ENCODE results near the gene ENO4. TPM values are rescaled to one million over a fixed set of nuclear protein-coding genes. Genes with fewer than 3 reads are reported as not detected.

The ENO4 gene
- total RNA-seq, 1 donor, result 0.27 TPM

DNA sequence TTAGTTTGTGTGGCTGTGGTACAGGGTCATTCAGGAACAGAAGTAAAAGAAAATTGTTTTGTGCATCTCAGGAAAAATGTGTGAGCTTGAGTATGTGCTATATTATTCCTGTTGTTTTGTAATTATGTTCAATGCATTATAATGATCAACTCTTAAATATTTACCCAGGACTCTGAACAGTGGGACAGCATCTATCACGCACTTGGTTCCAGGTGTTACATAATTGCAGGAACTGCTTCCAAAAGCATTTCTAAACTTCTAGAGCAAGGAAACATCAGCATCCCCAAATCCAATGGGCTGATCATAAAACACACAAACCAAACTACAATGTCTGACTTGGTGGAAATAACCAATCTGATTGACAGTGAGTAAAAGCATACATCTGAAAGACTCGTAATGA lies 26.6 kb downstream of the ENO4 start:
- H3K4me3 ChIP-seq (ENCODE audit: low read depth, low read length), result no peak overlapping the region
- no peak for DNase-seq (ENCODE audit: low read depth)
- TF ChIP-seq, protein P1, sequence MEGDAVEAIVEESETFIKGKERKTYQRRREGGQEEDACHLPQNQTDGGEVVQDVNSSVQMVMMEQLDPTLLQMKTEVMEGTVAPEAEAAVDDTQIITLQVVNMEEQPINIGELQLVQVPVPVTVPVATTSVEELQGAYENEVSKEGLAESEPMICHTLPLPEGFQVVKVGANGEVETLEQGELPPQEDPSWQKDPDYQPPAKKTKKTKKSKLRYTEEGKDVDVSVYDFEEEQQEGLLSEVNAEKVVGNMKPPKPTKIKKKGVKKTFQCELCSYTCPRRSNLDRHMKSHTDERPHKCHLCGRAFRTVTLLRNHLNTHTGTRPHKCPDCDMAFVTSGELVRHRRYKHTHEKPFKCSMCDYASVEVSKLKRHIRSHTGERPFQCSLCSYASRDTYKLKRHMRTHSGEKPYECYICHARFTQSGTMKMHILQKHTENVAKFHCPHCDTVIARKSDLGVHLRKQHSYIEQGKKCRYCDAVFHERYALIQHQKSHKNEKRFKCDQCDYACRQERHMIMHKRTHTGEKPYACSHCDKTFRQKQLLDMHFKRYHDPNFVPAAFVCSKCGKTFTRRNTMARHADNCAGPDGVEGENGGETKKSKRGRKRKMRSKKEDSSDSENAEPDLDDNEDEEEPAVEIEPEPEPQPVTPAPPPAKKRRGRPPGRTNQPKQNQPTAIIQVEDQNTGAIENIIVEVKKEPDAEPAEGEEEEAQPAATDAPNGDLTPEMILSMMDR (IDR thresholded peaks at IDR 0.05; ENCODE audit: insufficient read depth, low read length), result no peak

DNA sequence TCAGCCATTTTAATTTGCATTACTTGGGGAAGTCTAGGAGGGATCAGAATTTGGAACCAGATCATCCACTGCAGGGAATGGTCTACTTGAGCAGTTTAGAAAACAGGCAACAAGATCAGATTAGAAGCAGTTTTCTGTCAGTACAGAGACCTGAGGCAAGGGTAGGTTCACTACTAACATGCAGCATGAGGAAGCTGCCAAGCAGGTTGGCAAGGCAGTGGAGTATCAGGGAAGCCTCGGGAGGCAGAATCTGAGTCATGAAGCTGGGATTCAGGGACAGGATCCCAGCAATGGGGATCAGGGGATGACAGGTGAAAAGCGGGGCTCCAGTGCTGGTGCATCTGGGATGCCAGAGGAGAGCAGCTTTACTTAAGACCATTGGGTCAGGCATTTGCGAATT lies 28.1 kb downstream of the ENO4 start:
- no peak for DNase-seq (ENCODE audit: low read depth)
- TF ChIP-seq, protein P1 (IDR thresholded peaks at IDR 0.05; ENCODE audit: insufficient read depth, low read length), result no peak
- H3K4me3 ChIP-seq (ENCODE audit: low read depth, low read length), result no peak overlapping the region

DNA sequence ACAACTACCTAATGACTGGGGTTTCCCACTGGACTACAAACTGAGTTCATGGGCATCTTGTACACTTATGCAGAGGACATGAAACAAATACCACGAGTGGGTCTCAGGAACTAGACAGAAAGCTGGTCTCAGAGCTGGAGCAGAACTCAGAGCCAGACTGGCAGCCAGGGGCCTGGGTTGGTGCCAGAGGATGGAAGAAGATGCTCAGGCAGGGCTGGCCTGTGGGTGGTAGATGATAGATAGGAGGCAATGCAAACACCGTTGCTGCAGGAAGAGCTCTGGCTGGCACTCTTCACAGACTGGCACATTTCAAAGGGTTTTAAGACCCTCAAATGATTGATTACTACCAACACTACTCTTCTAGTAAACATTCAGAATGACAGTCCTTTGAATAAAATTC lies 28.8 kb downstream of the ENO4 start:
- TF ChIP-seq, protein P1 (IDR thresholded peaks at IDR 0.05; ENCODE audit: insufficient read depth, low read length), result no peak
- no peak for DNase-seq (ENCODE audit: low read depth)
- H3K4me3 ChIP-seq (ENCODE audit: low read depth, low read length), result no peak overlapping the region

DNA sequence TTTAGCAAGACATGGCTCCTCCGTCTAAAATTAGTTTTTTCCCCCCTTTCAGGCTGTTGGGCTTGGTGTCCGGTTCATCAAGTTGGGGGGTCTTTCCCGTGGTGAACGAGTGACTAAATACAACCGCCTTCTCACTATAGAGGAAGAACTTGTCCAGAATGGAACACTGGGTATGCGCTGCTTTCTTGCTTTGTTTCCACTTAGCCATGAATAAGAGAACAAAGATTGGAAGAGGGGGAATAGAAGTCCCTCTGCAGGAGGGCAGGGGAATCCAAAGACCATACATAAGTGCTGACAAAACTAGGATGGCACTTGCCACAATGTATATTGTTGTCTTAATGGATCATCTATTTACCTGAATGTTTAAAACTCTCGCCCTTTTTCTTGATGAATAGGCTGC lies 30.5 kb downstream of the ENO4 start:
- DNase-seq (ENCODE audit: low read depth), result no peak
- TF ChIP-seq, protein P1 (IDR thresholded peaks at IDR 0.05; ENCODE audit: insufficient read depth, low read length), result no peak
- H3K4me3 ChIP-seq (ENCODE audit: low read depth, low read length), result no peak overlapping the region

DNA sequence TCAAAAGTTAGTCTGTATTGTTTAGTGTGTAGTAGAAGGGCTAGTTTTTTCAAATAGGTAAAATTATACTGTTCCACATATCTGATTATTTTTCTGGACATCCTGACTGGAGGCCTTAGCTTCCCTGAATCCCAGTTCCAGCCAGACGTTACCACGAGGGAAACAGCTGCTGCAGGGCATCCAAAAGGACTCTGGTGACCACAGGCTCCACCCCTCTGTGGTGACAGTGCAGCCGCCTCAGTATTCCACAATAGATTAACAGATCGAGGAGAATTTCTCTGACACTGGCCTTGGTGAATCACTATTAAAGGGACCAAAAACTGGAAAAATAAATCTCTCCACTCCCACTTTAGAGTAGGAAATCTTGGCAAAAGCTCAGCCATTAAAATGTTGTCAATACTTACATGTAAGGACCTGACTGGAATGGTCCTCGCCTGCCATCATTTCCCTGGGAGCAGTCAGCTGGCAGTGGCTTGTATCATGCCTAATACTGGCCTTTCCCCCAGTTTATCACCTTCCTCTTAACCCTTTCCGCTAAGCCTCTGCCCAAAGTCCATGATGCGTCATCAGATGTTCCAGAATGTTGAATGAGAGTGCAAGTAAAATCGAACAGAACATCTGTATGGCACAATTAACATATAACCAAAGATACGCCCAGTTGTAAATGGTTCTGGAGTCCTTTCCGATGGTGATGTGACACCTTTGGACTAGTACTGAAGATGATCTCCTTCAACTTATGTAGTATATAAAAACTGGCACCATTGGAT lies 31.6 kb downstream of the ENO4 start:
- DNase-seq (ENCODE audit: low read depth), result no peak

DNA sequence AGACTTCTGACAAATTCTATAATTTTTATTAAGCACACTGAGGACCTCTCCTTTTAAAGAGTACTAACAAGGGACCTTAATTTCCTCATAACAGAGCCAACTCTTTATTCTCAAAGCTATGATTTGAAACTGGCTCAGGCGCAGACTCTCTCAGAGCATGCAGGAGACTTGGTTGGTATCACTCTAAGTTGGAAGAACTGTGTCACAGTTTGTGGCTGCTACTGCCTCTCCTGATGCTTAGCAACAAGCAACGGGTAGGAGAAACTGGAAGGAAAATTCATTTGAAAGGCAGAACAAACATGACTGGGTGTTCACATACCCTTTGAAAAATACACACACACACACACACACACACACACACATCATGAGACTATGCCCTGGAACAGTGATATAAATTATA lies 33.3 kb downstream of the ENO4 start:
- DNase-seq (ENCODE audit: low read depth), result no peak
- TF ChIP-seq, protein P1 (IDR thresholded peaks at IDR 0.05; ENCODE audit: insufficient read depth, low read length), result no peak
- no peak overlapping the region for H3K4me3 ChIP-seq (ENCODE audit: low read depth, low read length)

More for the DNA sequence above, 31.6 kb downstream of the ENO4 start:
- H3K4me3 ChIP-seq (ENCODE audit: low read depth, low read length), result no peak overlapping the region
- TF ChIP-seq, protein P1 (IDR thresholded peaks at IDR 0.05; ENCODE audit: insufficient read depth, low read length), result no peak

DNA sequence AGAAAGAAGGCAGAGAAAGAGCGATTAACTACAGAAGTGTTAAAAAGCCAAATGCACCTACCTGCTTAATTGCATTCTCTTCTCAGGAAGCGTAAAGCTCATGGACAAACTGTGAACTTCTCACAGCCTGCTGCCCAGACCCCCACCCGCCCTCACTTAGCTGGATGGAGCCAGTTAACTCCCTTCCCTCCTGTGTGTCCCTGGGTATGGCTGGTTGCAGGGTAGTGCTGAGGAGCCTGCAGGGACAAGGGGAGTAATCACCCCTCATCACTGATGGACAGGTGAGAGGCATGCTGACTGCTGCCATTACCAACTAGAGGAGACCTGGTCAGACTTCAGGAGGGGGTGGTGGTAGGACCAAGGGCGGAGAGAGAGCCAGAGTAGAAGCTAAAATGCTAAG lies 37.5 kb downstream of the ENO4 start:
- DNase-seq (ENCODE audit: low read depth), result no peak
- TF ChIP-seq, protein P1 (IDR thresholded peaks at IDR 0.05; ENCODE audit: insufficient read depth, low read length), result no peak
- no peak overlapping the region for H3K4me3 ChIP-seq (ENCODE audit: low read depth, low read length)

Data from fibroblast of the aortic adventitia (primary cell).